GM12878 (cell line): ENCODE results near the gene HSD17B11. TPM values are rescaled to one million over a fixed set of nuclear protein-coding genes. Genes with fewer than 3 reads are reported as not detected.

Experiments
- ATAC-seq: fragments of 200-7000 bp; cut with Tn5 transposase; 3 replicates; pipeline ENCODE4 v1.9.1; 2020; ENCODE audit warnings: mild to moderate bottlenecking, moderate library complexity
- BruUV-seq: library from RNA; stranded (reverse); fragments of 400-500 nt; replicated peaks from 2 replicates; lab custom pipeline; 2021; lab: Mats Ljungman, UMichigan
- CTCF ChIA-PET: fragments of 300-600 bp; sonication (Branson Sonifier 250); formaldehyde crosslinking; extraction: SDS; loops from one replicate; lab custom pipeline; 2021; ENCODE audit warnings: inconsistent platforms; lab: Yijun Ruan, JAX
- POLR2A ChIA-PET: fragments of 350-600 bp; formaldehyde crosslinking; extraction: SDS; loops from one replicate; lab custom pipeline; 2021; ENCODE audit warnings: inconsistent platforms; lab: Charles Lee
- RAD21 ChIA-PET: fragments of 300-600 bp; sonication (Branson Sonifier 250); formaldehyde crosslinking; loops from one replicate; lab custom pipeline; 2023; ENCODE audit warnings: antibody characterized with exemption; ENCODE audit not compliant: unreplicated experiment; lab: Charles Lee
- SMC1A ChIA-PET: fragments of 300-600 bp; sonication (Branson Sonifier 250); formaldehyde crosslinking; loops from one replicate; lab custom pipeline; 2023; ENCODE audit not compliant: unreplicated experiment, uncharacterized antibody; lab: Charles Lee
- DNase-seq: peaks from one replicate; pipeline ENCODE4 v3.0.0-alpha.2; 2011; ENCODE audit warnings: low read depth, low spot score
- FAIRE-seq: peaks from 3 replicates; lab custom pipeline; 2011; peaks lifted over from hg19 to GRCh38; lab: Jason Lieb, UNC
- H2AFZ ChIP-seq: 2 replicates; pipeline ENCODE4 v1.6.0; 2011; ENCODE audit warnings: low read depth, low read length, control low read depth; ENCODE audit not compliant: control insufficient read depth
- H3K27ac ChIP-seq: 2 replicates; pipeline ENCODE4 v1.5.1; 2011; ENCODE audit warnings: control low read depth; ENCODE audit not compliant: control insufficient read depth, insufficient read depth
- H3K27me3 ChIP-seq, 2 experiments: replicated peaks in 1 of 2; 2 replicates each; pipeline versions ENCODE4 v1.6.0 to v1.6.1; 2011; ENCODE audit warnings: low read length in 1 of 2; ENCODE audit not compliant: control insufficient read depth in 2 of 2, insufficient read depth in 2 of 2
- H3K36me3 ChIP-seq, 2 experiments: 2 replicates each; pipeline ENCODE4 v1.5.1; 2011; ENCODE audit warnings: low read length in 1 of 2; ENCODE audit not compliant: control insufficient read depth in 2 of 2, insufficient read depth in 2 of 2
- H3K4me1 ChIP-seq: 2 replicates; pipeline ENCODE4 v1.6.1; 2011; ENCODE audit warnings: mild to moderate bottlenecking, low read length, moderate library complexity, mixed read lengths; ENCODE audit not compliant: control insufficient read depth, insufficient read depth
- H3K4me2 ChIP-seq: 2 replicates; pipeline ENCODE4 v1.6.0; 2011; ENCODE audit warnings: control low read depth; ENCODE audit not compliant: control insufficient read depth, insufficient read depth
- H3K4me3 ChIP-seq: fragments of 200-600 bp; sonication (generic); 2 replicates; pipeline ENCODE4 v1.5.1; 2016
- H3K79me2 ChIP-seq: 2 replicates; pipeline ENCODE4 v1.6.0; 2011; ENCODE audit warnings: low read length; ENCODE audit not compliant: control insufficient read depth, insufficient read depth
- H3K9ac ChIP-seq: 2 replicates; pipeline ENCODE4 v1.8.0; 2011; ENCODE audit warnings: low read length, control low read depth, mixed read lengths; ENCODE audit not compliant: control insufficient read depth, insufficient read depth
- H3K9me3 ChIP-seq: replicated peaks from 3 replicates; pipeline ENCODE4 v1.5.1; 2011; ENCODE audit warnings: mild to moderate bottlenecking, low read length; ENCODE audit not compliant: control insufficient read depth, insufficient read depth
- H4K20me1 ChIP-seq: 2 replicates; pipeline ENCODE4 v1.6.0; 2011; ENCODE audit not compliant: control insufficient read depth, insufficient read depth
- ATF7 ChIP-seq: fragments of 450-650 bp; IDR thresholded peaks from 2 replicates; pipeline ENCODE4 v1.6.1; 2016; ENCODE audit warnings: low read depth, mild to moderate bottlenecking
- BHLHE40 ChIP-seq, 2 experiments: fragments of 450-650 bp in 1 of 2; IDR thresholded peaks; 2 replicates each; pipeline ENCODE4 v1.6.1; 2011 to 2017; ENCODE audit warnings: low read depth in 2 of 2, borderline replicate concordance in 1 of 2, improper control_type of control experiment in 1 of 2, low read length in 1 of 2, mild to moderate bottlenecking in 1 of 2
- LARP7 ChIP-seq: fragments of 450-650 bp; IDR thresholded peaks from 2 replicates; pipeline ENCODE4 v1.6.1; 2017; ENCODE audit warnings: mild to moderate bottlenecking
- MEF2B ChIP-seq: fragments of 450-650 bp; IDR thresholded peaks from 2 replicates; pipeline ENCODE4 v1.6.1; 2018; ENCODE audit warnings: mild to moderate bottlenecking, moderate library complexity; ENCODE audit not compliant: partially characterized antibody, poor library complexity, severe bottlenecking
- NRF1 ChIP-seq: conservative IDR thresholded peaks from 2 replicates; pipeline ENCODE4 v1.6.1; 2011; ENCODE audit warnings: mild to moderate bottlenecking, low read depth, low read length, improper control_type of control experiment
- ZNF274 ChIP-seq: IDR thresholded peaks from one replicate; pipeline ENCODE4 v1.8.0; 2011; ENCODE audit not compliant: insufficient read length, insufficient read depth
- ZZZ3 ChIP-seq: IDR thresholded peaks from 2 replicates; pipeline ENCODE4 v1.6.1; 2011; ENCODE audit warnings: low read depth; ENCODE audit not compliant: control insufficient read depth, insufficient read length
- WGBS: methylation state at CpG from one replicate; pipeline ENCODE4 v1.1.6; 2016; ENCODE audit warnings: low lambda C conversion rate; ENCODE audit not compliant: insufficient replicate concordance, insufficient coverage; ENCODE audit errors: missing lambda C conversion rate; 5-methylcytosine and 5-hydroxymethylcytosine counted together
- in situ Hi-C: fragments of 300-500 bp; cut with MboI; formaldehyde crosslinking; loops from 9 replicates; pipeline ENCODE4 v1.14.3; 2018; ENCODE audit warnings: mixed read lengths
- intact Hi-C: fragments of 100-400 bp; cut with micrococcal nuclease; formaldehyde crosslinking; loops from one replicate; pipeline ENCODE4 v1.14.2; 2022; ENCODE audit not compliant: unreplicated experiment
- polyA plus RNA-seq, 11 experiments: library from polyadenylated mRNA; depleted of rRNA in 4 of 11; unstranded in 6 of 11; stranded (reverse) in 5 of 11; fragments of >200 nt; fragmentation: Nextera tagmentation in 4 of 11; fragmentation: Illumina TruSeq in 1 of 11; extraction: Ambion mirVana in 4 of 11; extraction: Trizol in 1 of 11; gene quantifications; 1 replicate in 1 of 11; 2 replicates in 10 of 11; pipeline versions ENCODE4 v1.2.1 to v1.2.3, GENCODE V29; 2011 to 2016; ENCODE audit warnings: inconsistent platforms in 2 of 11, missing spikeins in 2 of 11, low read depth in 1 of 11
- total RNA-seq, 4 experiments: library from RNA; depleted of rRNA in 3 of 4; stranded (reverse); fragments of >200 nt in 3 of 4; fragmentation: Illumina TruSeq in 1 of 4; extraction: Trizol in 1 of 4; gene quantifications; 2 replicates each; pipeline versions ENCODE4 v1.2.1 to v1.2.3, GENCODE V29; 2013 to 2021
- TF ChIP-seq, protein P1 (sequence below): fragments of 450-650 bp; IDR thresholded peaks from 2 replicates; pipeline ENCODE4 v1.6.1; 2017; ENCODE audit warnings: antibody characterized with exemption, mild to moderate bottlenecking, moderate library complexity
- TF ChIP-seq, protein P2 (sequence below): fragments of 450-650 bp; formaldehyde crosslinking; IDR thresholded peaks from 2 replicates; pipeline ENCODE4 v1.5.0; 2022; ENCODE audit warnings: mild to moderate bottlenecking, missing genetic modification characterization
- TF ChIP-seq, protein P3 (sequence below): fragments of 450-650 bp; IDR thresholded peaks from 2 replicates; pipeline ENCODE4 v1.6.1; 2017; ENCODE audit warnings: borderline replicate concordance
- TF ChIP-seq, protein P4 (sequence below): fragments of 450-650 bp; IDR thresholded peaks from 2 replicates; pipeline ENCODE4 v1.6.1; 2017; ENCODE audit warnings: mild to moderate bottlenecking, moderate library complexity

The HSD17B11 gene
- total and polyA plus RNA-seq, 10 of the 15 experiments (the other 5 are each of a cell fraction or from before 2014, with no cell fraction given) = 10.3 to 29.5 (median 17.7) TPM

DNA sequence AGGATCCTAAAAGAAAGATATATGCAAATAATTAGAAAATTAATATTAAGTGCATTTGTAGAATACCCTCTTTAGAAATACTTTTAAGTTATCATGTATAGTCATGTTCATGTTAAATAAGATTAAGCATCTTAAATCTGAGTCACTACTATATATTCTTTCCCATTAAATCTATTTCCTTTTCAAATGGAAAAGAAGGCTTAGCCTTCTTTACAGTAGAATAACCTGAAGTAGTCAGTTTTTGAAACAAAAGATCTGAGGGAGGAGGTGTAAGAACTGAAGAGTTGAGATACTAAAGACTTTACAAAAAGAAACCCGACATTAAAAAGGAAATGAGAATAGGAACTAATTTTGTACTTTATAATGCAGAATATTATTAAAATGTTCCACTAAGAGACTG, 53.6 kb downstream of the HSD17B11 start:
- Histone ChIP-seq H3K27me3 (no peaks in the 10 kb centered on the region), H3K4me2 (no peak overlapping the region), H3K79me2 (no peaks in the 10 kb centered on the region), H2AFZ (no peak overlapping the region), H3K36me3 (no peaks in the 10 kb centered on the region; a peak in 1 of 4 replicates), H3K9me3 (peaks cover 3% of the 10 kb centered on the region; the same call in 2 of the 3 replicates), H4K20me1 (no peaks in the 10 kb centered on the region), H3K9ac (no peak overlapping the region), H3K4me1 (no peaks in the 10 kb centered on the region), H3K4me3 (no peak overlapping the region), H3K27ac (no peak overlapping the region)
- ChIA-PET CTCF (no interaction called here), POLR2A (no interaction called here), SMC1A (no interaction called here), RAD21 (no interaction called here)
- ATAC-seq (no peak), DNase-seq (no peak), FAIRE-seq (no peak)
- intact Hi-C loops = no loop called here
- in situ Hi-C loops = no loop called here
- no TSS peak for BruUV-seq
- WGBS = 0% methylated on average over 1 of the region's 1 CpG
- TF ChIP-seq, protein P1, sequence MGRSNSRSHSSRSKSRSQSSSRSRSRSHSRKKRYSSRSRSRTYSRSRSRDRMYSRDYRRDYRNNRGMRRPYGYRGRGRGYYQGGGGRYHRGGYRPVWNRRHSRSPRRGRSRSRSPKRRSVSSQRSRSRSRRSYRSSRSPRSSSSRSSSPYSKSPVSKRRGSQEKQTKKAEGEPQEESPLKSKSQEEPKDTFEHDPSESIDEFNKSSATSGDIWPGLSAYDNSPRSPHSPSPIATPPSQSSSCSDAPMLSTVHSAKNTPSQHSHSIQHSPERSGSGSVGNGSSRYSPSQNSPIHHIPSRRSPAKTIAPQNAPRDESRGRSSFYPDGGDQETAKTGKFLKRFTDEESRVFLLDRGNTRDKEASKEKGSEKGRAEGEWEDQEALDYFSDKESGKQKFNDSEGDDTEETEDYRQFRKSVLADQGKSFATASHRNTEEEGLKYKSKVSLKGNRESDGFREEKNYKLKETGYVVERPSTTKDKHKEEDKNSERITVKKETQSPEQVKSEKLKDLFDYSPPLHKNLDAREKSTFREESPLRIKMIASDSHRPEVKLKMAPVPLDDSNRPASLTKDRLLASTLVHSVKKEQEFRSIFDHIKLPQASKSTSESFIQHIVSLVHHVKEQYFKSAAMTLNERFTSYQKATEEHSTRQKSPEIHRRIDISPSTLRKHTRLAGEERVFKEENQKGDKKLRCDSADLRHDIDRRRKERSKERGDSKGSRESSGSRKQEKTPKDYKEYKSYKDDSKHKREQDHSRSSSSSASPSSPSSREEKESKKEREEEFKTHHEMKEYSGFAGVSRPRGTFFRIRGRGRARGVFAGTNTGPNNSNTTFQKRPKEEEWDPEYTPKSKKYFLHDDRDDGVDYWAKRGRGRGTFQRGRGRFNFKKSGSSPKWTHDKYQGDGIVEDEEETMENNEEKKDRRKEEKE = no peak
- no peak for TF ChIP-seq ZZZ3
- TF ChIP-seq ZNF274 = no peak
- TF ChIP-seq, protein P2, sequence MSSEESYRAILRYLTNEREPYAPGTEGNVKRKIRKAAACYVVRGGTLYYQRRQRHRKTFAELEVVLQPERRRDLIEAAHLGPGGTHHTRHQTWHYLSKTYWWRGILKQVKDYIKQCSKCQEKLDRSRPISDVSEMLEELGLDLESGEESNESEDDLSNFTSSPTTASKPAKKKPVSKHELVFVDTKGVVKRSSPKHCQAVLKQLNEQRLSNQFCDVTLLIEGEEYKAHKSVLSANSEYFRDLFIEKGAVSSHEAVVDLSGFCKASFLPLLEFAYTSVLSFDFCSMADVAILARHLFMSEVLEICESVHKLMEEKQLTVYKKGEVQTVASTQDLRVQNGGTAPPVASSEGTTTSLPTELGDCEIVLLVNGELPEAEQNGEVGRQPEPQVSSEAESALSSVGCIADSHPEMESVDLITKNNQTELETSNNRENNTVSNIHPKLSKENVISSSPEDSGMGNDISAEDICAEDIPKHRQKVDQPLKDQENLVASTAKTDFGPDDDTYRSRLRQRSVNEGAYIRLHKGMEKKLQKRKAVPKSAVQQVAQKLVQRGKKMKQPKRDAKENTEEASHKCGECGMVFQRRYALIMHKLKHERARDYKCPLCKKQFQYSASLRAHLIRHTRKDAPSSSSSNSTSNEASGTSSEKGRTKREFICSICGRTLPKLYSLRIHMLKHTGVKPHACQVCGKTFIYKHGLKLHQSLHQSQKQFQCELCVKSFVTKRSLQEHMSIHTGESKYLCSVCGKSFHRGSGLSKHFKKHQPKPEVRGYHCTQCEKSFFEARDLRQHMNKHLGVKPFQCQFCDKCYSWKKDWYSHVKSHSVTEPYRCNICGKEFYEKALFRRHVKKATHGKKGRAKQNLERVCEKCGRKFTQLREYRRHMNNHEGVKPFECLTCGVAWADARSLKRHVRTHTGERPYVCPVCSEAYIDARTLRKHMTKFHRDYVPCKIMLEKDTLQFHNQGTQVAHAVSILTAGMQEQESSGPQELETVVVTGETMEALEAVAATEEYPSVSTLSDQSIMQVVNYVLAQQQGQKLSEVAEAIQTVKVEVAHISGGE = no peak
- no peak for TF ChIP-seq NRF1
- TF ChIP-seq BHLHE40 (IDR thresholded peaks at IDR 0.05; ENCODE audit: borderline replicate concordance in 1 of 2, low read depth in 2 of 2, low read length in 1 of 2) = no peak
- TF ChIP-seq MEF2B = no peak
- no peak for TF ChIP-seq LARP7
- no peak for TF ChIP-seq ATF7
- TF ChIP-seq, protein P3, sequence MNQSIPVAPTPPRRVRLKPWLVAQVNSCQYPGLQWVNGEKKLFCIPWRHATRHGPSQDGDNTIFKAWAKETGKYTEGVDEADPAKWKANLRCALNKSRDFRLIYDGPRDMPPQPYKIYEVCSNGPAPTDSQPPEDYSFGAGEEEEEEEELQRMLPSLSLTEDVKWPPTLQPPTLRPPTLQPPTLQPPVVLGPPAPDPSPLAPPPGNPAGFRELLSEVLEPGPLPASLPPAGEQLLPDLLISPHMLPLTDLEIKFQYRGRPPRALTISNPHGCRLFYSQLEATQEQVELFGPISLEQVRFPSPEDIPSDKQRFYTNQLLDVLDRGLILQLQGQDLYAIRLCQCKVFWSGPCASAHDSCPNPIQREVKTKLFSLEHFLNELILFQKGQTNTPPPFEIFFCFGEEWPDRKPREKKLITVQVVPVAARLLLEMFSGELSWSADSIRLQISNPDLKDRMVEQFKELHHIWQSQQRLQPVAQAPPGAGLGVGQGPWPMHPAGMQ = no peak
- TF ChIP-seq, protein P4, sequence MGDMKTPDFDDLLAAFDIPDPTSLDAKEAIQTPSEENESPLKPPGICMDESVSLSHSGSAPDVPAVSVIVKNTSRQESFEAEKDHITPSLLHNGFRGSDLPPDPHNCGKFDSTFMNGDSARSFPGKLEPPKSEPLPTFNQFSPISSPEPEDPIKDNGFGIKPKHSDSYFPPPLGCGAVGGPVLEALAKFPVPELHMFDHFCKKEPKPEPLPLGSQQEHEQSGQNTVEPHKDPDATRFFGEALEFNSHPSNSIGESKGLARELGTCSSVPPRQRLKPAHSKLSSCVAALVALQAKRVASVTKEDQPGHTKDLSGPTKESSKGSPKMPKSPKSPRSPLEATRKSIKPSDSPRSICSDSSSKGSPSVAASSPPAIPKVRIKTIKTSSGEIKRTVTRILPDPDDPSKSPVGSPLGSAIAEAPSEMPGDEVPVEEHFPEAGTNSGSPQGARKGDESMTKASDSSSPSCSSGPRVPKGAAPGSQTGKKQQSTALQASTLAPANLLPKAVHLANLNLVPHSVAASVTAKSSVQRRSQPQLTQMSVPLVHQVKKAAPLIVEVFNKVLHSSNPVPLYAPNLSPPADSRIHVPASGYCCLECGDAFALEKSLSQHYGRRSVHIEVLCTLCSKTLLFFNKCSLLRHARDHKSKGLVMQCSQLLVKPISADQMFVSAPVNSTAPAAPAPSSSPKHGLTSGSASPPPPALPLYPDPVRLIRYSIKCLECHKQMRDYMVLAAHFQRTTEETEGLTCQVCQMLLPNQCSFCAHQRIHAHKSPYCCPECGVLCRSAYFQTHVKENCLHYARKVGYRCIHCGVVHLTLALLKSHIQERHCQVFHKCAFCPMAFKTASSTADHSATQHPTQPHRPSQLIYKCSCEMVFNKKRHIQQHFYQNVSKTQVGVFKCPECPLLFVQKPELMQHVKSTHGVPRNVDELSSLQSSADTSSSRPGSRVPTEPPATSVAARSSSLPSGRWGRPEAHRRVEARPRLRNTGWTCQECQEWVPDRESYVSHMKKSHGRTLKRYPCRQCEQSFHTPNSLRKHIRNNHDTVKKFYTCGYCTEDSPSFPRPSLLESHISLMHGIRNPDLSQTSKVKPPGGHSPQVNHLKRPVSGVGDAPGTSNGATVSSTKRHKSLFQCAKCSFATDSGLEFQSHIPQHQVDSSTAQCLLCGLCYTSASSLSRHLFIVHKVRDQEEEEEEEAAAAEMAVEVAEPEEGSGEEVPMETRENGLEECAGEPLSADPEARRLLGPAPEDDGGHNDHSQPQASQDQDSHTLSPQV = no peak
